RPMI7951 (cell line): ENCODE results near the gene AARS2. TPM values are rescaled to one million over a fixed set of nuclear protein-coding genes. Genes with fewer than 3 reads are reported as not detected.

Experiments used
- DNase-seq: peaks from one replicate; pipeline ENCODE4 v3.0.0-alpha.2; 2012; ENCODE audit warnings: low read depth
- total RNA-seq: library from RNA; depleted of rRNA; stranded (reverse); fragments of >200 nt; shearing (Covaris generic); gene quantifications from 2 replicates; pipeline ENCODE4 v1.2.3, GENCODE V29; 2014

Gene AARS2
- total RNA-seq, 1 experiment from 2014 or later: 7.1 TPM

DNA sequence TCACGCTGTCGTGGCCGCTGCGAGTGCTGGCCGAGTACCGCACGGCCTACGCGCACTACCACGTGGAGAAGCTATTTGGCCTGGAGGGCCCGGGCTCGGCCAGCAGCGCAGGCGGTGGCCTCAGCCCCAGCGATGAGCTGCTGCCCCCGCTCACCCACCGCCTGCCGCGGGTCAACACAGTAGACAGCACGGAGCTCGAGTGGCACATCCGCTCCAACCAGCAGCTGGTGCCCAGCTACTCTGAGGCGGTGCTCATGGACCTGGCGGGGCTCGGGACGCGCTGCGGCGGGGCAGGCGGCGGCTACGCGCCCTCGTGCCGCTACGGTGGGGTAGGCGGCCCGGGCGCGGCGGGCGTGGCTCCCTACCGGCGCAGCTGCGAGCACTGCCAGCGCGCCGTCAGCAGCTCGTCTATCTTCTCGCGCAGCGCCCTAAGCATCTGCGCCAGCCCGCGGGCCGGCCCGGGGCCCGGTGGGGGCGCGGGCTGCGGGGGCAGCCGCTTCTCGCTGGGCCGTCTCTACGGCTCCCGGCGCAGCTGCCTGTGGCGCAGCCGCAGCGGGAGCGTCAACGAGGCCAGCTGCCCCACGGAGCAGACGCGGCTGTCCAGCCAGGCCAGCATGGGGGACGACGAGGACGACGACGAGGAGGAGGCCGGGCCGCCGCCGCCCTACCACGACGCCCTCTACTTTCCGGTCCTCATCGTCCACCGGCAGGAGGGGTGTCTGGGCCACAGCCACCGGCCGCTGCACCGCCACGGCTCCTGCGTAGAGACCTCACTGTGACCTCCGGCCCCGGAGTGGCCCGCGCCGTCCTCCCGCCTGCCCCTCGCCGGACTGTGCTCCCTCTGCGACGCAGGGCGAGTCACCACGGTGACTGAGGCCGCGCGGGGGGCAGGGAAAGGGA, 37.1 kb downstream of the AARS2 start:
- no peak for DNase-seq

DNA sequence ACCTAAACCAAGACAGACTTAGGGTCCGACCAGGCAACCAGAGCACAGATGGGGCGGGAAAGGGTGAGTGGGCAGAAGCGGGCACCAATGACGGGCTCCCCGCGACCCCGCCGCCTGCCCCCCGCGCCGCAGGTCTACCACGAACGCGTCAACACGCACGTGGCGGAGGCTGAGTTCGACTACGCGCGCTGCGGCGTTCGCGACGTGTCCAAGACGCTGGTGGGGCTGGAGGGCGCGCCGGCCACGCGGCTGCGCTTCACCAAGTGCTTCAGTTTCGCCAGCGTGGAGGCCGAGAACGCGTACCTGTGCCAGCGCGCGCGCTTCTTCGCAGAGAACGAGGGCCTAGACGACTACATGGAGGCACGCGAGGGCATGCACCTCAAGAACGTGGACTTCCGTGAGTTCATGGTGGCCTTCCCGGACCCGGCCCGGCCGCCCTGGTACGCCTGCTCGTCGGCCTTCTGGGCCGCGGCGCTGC, 37.8 kb downstream of the AARS2 start:
- DNase-seq: no peak

DNA sequence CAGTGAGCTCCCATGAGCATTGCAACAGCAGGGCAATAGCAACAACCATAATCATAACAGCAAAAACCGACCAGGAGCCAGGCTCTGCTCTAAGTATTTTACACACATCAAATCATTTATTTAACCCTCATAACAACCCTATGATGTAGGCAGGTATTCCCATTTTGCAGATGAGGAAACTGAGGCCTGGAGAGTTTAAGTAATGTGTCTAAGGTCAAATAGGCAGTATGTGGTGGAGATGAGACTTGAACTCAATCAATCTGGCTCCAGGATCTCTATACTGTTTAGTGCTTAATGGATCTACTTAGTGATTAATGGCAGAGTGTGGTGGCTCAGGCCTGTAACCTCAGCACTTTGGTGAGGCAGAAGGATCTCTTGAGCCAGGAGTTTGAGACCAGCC, 39.5 kb downstream of the AARS2 start:
- no peak for DNase-seq

DNA sequence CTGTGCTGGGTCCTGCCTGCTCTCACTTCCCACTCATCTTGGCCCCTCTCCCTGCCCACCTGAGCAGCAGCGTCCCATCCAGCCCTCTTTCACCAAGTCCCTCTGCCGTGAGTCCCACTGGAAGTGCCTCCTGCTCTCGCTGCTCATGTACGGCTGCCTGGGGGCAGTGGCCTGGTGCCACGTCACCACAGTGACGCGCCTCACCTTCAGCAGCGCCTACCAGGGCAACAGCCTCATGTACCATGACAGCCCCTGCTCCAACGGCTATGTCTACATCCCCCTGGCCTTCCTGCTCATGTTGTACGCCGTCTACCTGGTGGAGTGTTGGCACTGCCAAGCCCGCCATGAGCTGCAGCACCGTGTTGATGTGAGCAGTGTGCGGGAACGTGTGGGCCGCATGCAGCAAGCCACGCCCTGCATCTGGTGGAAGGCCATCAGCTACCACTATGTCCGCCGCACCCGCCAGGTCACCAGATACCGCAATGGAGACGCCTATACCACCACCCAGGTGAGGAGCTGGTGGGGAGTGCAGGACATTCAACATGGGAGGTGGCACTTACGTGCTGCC, 40.1 kb downstream of the AARS2 start:
- no peak for DNase-seq

DNA sequence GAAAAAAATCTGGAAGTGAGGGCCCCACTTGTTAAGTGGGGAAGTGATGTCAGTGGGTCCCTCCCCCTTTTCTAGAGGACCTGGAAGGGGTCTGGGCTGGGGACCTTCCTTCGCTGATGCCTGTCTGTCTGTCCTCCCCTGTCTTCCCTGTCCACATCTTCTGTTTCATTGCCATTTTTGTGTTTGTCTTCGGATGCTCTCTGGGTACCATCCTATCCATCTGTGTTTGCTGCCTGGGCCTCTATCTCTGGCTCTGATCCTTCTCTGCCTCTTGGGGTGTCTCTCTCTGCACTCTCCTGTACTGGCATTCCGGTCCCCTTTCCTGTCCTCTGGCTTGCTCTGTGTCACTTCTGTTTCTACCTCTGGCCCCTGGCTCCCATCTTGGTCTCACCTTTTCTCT, 40.6 kb downstream of the AARS2 start:
- DNase-seq: no peak

DNA sequence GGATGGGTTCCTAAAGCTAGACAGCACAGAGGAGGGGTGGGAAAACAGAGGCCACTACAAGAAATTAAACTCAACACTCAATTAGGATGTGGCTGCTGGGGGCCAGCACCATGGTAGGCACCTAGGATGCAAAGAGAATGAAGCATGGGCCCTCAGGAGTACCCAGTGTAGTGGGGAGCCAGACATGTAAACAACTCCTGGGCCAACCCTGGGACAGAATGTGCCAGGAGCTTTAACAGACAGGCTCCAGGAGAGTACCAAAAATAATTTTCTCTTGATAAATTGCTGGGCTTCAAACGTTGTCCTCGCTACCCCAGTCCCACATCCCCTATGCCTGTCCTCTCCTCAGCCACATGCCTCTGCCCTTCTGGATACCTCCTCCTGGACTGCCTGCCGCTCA, 41.2 kb downstream of the AARS2 start:
- no peak for DNase-seq

DNA sequence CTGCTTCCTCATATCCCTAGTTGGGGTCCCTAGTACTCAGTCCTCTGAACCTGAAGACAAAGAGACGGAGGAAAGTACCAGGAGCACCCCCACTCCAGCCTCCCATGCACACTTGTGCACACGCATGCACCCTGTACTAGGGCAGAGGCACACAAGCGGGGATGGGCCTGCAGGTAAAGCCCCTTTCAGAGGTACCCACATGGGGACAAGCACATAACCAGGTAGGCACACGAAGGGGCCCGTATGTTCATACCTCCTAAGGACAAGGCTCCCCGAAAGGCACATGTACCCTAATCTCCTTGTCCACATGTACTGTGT, 41.8 kb downstream of the AARS2 start:
- DNase-seq: no peak

DNA sequence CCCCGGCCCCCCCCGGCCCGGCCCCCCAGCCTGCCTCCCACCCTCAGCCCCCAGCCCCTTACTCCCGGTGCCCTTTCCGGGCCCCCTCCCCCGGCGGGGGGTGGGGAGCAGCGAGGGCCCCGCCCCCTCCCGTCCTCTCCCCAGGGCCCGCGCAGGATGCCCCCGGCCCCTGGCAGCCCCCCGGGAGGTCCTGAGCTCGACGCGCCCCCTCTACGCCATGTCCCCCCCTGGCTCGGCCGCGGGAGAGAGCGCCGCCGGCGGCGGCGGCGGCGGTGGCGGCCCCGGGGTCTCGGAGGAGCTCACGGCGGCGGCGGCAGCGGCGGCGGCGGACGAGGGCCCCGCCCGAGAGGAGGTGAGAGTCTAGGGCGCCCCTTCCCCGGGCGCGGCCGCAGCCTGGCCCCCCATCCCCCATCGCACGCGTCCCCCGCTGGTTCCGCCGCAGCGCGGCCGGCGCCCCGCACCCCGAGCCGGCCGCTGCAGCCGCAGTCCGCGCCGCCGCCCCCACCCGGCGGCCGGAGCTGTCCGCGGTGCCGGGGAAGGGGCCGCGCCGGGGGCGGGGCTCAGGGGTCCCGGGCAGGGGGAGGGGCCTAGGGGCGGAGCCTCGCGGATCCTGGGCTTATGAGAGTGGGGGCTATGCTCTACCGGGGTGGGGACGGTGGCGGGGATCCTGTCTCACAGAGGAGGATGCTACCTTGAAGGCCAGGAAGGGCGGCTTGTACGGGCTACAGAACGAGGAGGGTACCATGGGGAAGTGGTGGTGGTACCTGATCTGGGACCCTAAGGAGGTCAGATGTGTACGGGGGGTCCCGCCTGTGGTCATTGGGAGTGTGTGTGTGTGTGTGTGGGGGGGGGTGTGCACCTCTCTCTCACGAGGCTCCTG, 42.4 kb downstream of the AARS2 start:
- DNase-seq: no peak

DNA sequence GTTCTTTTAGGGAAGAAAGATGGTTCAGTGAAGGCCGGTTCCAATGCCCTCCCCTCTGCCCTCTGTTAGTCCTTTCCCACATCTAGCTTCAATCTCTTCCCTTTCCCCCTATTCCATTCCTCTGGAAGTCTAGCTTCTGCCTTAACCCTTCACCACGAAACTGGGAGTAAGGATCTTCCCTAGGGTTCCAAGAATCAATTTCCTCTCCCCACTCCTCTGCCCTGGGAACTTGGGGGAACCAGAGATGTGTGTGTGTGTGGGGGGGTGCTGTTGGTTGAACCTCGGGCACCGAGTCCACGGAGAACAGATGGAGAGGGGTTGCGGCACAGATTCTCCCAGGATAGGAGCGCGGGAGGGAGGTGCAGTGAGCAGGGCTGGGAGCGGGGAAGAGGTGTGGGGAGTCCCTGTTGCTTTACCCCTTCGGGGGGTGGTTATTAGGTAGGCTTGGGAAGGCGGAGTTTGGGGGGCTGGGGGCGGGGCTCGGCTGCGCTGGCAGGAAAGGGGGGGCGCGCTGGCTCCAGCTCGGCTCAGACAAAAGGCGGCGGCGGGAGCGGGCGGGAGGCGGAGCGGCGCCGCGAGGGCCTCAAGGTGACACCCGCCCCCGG, 43.1 kb downstream of the AARS2 start, which contains the start of gene TMEM151B:
Gene TMEM151B (plus strand): TSS at position 530 of the 605 bp plus-strand sequence. CDS start 293 bp downstream, outside the sequence.
- DNase-seq: no peak

DNA sequence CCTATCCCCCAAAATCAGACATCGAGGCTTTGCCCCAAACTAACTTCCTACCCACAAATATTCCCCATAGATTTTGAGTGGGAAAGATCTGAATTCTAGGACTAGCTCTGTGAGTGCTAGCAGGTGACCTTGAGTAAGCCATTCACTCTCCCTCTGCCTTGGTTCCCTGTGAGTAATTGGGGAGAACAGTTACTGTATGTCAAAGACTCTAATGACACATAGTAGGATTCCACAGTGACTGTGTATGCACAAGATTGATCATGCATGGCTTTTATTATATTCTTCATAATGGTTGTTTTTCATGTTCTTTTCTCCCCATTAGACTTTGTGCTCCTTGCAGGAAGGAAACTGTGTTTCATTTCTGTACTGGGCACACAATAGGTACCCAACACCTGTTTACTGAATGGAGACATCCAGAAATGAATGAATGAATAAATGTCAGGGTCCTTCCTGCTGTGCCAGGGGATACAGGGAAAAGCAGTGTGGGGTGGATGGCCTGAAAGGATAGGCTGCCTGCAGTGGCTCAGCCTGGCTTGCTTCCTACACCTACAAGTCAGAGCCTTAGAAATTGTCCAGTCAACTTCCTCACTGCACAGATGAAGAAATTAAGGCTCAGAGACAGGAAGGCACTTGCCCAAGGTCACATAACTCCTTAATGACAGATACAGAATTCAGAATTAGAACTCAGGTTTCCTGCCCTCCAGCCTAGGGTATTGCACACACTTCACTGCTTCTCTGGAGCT, 43.8 kb downstream of the AARS2 start:
- no peak for DNase-seq

DNA sequence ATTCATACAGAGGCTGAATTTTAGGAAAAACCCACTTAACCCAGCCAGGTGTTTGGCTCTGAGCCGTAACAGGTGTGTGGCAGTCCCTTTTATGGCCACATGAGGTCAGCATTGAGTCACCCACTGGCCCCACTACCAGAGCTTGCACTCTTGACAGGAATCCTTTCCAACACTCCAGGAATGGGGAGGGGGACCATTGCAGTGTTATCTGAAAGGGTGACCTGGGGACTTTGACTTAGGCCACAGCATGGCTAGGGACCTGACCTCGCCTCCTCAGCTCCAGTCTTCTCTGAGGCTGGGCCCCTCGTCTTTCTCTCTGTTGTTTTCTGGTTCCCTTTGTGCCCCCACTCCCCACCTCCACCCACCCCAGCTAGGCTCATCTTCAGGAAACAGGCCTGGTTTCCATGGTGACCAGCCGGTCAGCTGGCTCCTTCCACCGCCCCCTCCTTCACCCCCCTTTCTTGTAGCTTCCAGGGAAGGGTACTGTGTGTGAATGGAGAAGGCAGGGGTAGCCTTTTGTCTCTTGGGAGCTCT, 45.0 kb downstream of the AARS2 start:
- peak; percentile 25 for DNase-seq

DNA sequence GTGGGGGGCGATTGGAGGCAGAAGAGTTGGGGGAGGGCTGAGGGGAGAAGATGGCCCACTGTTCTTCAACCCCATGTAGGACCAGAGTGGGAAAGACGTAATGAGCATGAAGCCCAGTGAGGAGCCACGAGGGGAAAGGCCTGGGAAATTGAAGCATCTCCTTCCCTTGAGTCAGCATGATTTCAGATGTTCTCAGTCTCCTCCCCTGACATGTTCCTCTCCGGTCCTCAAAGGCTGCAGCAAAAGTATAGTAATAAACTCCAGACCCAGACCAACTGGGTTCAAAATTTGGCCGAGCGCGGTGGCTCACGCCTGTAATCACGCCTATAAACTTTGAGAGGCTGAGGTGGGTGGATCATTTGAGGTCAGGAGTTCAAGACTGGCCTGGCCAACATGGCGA, 45.9 kb downstream of the AARS2 start:
- DNase-seq: no peak

DNA sequence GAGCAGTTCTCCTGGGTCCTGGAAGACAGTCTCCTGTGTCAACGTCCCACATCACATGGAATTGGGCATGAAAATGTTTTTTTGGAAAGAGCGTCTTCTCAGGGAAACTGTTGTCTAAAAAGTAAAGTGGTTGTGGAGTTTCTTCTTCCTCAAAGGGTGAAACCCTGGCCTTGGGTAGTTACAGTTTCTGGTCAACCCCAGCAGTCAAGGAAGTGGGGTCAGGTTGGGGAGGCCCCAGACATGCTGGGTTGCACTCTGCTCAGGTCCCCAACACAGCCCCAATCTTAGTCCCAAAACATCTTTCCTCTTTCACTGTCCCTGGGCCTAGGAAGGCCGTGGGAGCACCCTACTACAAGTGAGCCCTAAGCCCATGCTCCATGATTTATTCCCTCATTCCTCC, 46.8 kb downstream of the AARS2 start:
- no peak for DNase-seq

DNA sequence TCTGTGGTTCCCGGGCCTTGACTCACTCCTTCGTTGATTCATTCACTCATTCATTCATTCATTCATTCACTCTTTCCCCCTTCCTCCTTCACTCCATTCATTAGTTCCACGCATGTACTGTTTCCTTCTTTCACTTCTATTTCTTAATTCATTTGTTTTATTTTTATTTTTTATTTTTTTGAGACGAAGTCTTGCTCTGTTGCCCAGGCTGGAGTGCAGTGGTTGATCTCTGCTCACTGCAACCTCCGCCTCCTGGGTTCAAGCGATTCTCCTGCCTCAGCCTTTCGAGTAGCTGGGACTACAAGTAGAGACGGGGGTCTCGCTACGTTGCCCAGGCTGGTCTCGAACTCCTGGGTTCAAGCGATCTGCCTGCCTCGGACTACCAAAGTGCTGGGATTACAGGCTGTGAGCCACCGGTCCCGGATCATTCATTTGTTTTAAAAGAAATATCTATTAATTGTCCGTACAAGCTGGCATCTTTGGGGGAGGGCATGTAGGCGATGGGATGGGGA, 47.4 kb downstream of the AARS2 start:
- no peak for DNase-seq

DNA sequence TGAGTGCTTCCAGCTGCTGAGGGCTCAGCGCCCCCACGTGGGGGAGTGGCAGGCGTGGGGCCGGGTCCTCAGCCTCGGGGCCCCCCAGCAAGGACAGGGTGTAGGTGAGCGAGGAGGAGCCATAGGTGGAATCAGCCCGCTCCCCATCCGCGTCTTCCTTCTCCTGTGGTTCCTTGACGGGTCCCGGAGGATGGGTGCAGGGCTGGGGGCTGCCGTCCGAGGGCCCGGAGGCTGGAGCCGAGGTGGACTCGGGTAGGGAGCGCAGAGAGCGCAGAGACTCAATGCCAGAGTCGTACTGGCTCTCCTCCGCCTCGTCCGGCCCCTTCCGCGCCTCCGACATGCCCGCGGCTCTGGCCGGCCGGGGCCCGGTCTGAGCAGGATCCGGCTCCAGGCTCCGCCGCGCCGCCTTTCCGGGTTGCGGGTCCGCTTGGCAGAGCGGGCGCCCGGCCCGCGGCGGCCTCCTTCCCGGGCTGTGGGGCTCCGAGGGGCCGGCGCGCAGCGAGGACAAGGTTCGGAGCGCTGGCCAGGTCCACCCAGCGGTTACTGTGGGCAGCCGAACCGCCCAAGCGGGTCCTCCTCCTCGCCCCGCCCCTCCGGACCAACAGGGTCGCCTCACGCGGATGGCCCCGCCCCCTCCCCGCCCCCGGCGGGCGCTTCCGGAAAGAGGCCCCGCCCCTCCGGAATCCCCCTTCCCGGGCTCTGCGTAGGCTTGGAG, 48.0 kb downstream of the AARS2 start, which contains the start of gene NFKBIE:
Gene NFKBIE (minus strand): TSS at position 545 of the 715 bp plus-strand sequence. CDS start 205 bp downstream, at position 340.
- peak; percentile 91 for DNase-seq

DNA sequence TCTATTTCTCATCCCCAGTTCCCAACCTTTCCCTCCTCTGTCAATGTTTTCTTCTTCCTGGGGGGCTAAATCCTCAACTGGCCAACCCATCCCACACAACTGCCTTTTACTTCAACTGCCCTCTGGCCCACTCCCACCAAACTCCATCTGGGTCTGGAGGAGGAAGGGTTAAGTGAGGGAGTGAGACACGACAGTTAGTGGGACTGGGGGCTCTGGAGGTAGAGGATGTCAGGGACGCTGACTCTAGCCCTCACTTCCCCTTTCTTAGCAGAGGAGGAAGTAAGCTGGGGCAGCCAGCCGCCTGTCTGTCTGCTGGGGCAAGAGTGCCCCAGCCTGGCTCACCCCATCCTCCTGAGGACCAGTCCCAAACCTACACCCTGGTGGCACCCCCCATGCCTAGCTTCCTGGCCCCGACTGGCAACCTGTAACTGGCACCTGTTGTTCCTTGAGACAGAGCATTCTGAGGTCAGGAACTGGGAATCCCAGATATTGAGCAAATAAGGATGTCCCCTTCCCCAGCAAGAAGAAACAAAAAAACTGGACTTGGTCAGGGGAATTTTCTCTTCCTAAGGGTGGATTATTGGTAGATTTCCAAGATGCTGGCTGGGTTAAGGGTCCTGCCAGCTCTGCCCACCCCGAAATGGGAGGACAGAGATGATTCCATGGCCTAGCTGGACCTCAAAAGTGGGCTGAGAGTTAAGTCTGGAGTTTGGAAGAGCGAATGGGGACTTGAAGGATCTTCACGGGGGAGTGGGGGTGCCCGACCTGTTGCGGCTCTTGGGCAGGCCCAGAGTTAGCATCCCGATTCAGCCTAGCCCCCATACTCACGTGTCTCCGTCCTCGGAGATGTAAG, 48.8 kb downstream of the AARS2 start:
- DNase-seq: no peak

DNA sequence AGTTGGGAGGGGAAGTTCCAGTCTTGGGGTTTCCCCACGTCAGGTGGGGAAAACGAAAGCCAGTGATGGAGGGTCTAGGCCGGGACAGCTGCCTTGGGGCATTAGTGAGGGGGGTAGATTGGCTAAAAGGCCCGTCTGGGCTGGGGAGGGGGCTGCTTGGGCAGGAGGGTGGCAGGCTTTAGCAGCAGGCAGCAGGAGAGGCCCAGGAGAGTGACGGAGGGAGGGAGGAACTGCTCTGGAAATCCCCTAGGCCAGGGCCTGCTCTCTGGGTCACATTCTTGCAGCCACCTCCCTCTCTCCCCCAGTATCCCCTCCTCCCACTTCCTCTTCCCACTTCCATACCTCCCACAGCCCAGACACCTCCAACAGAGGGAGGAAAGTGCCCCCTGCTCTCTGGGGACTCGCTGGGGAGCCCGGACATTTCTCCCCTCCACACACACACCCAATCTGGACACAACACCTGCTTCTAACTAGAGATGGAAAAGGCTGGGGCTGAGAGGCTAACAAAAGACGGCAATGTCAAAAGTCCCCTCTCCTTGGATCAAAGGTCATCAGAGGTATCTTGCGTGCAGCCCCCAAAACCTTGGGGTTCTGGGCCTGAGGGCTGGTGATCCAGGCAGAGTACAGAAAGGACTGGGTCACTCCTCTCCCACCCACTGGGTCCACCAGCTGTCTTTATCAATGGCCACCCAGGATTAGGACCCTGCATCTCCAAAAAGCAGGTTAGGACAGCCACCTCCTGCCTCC, 49.6 kb downstream of the AARS2 start:
- DNase-seq: peak; percentile 61
